ENCODE data around the gene IDI1. TPM values are rescaled to one million over a fixed set of nuclear protein-coding genes. Genes with fewer than 3 reads are reported as not detected.
A peak's percentile ranks its signal among the peaks of the same experiment; 100 is the strongest.

IDI1 gene
- total and polyA plus RNA-seq, 2 of the 13 experiments (the other 11 are each of a cell fraction or from before 2014, with no cell fraction given): 44.4 to 145 TPM

GRCh38 chr10:1049425-1049958 is 573 bp upstream of the IDI1 start (continued):
- no peak for TF ChIP-seq ZNF639 (CRISPR knock-in tag; conservative IDR thresholded peaks at IDR 0.05)
- no peak for TF ChIP-seq SIN3B (IDR thresholded peaks at IDR 0.05; ENCODE audit: low read length)
- TF ChIP-seq EZH2 (conservative IDR thresholded peaks at IDR 0.05; ENCODE audit: low read depth, low read length): no peak
- TF ChIP-seq ZNF558 (CRISPR knock-in tag; IDR thresholded peaks at IDR 0.05; ENCODE audit: borderline replicate concordance): peak; percentile 21; the same call in 1 of the 2 replicates
- TF ChIP-seq ZNF274 (CRISPR knock-in tag; IDR thresholded peaks at IDR 0.05): 0 out of 2 replicates have a peak, but pooled peaks have one; percentile 6
- TF ChIP-seq ZFP37 (CRISPR knock-in tag; IDR thresholded peaks at IDR 0.05; ENCODE audit: borderline replicate concordance): no peak
- no peak for TF ChIP-seq ZFP41 (CRISPR knock-in tag; IDR thresholded peaks at IDR 0.05; ENCODE audit: borderline replicate concordance)
- no peak for TF ChIP-seq GLMP (CRISPR knock-in tag; IDR thresholded peaks at IDR 0.05; ENCODE audit: borderline replicate concordance)
- TF ChIP-seq BCL6 (CRISPR knock-in tag; IDR thresholded peaks at IDR 0.05): no peak
- no peak for TF ChIP-seq BORCS8-MEF2B (CRISPR knock-in tag; IDR thresholded peaks at IDR 0.05)
- no peak for TF ChIP-seq NCOR1 (IDR thresholded peaks at IDR 0.05; ENCODE audit: borderline replicate concordance, low read length)
- no peak for TF ChIP-seq PRPF4 (IDR thresholded peaks at IDR 0.05; ENCODE audit: low read depth, low read length, poor library complexity, severe bottlenecking)
- TF ChIP-seq ZNF30 (CRISPR knock-in tag; IDR thresholded peaks at IDR 0.05): no peak
- TF ChIP-seq ZNF460 (CRISPR knock-in tag; IDR thresholded peaks at IDR 0.05; ENCODE audit: borderline replicate concordance): peak; percentile 67; the same call in 1 of the 2 replicates
- TF ChIP-seq MYNN (CRISPR knock-in tag; IDR thresholded peaks at IDR 0.05; ENCODE audit: low read depth): no peak
- TF ChIP-seq ZFAT (CRISPR knock-in tag; conservative IDR thresholded peaks at IDR 0.05): 0 out of 2 replicates have a peak, but pooled peaks have one; percentile 1
- no peak for TF ChIP-seq CHD2 (IDR thresholded peaks at IDR 0.05; ENCODE audit: low read depth, low read length)
- 0 out of 2 replicates have a peak, but pooled peaks have one; percentile 2 for TF ChIP-seq ZNF816 (CRISPR knock-in tag; IDR thresholded peaks at IDR 0.05; ENCODE audit: borderline replicate concordance)
- TF ChIP-seq KLF11 (CRISPR knock-in tag; IDR thresholded peaks at IDR 0.05): no peak
- no peak for TF ChIP-seq HNRNPUL1 (IDR thresholded peaks at IDR 0.05; ENCODE audit: low read depth, low read length)
- no peak for TF ChIP-seq PHF8 (CRISPR knock-in tag; IDR thresholded peaks at IDR 0.05)
- no peak for TF ChIP-seq NFIC (IDR thresholded peaks at IDR 0.05; ENCODE audit: low read length)
- TF ChIP-seq MAFK (conservative IDR thresholded peaks at IDR 0.05 in 1 of 2, IDR thresholded peaks at IDR 0.05 in 1 of 2; ENCODE audit: low read length in 2 of 2): no peak
- peak; percentile 93 for TF ChIP-seq KDM2A (CRISPR knock-in tag; IDR thresholded peaks at IDR 0.05; ENCODE audit: borderline replicate concordance, low read depth)
- TF ChIP-seq HMG20B (CRISPR knock-in tag; conservative IDR thresholded peaks at IDR 0.05): no peak
- no peak for TF ChIP-seq UBTF (CRISPR knock-in tag; IDR thresholded peaks at IDR 0.05)
